GM12873 (cell line): ENCODE results near the gene TTYH2.

Source experiments
- TF ChIP-seq, protein P1 (sequence below): IDR thresholded peaks from 2 replicates; pipeline ENCODE4 v1.5.1; 2012; ENCODE audit warnings: low read depth, mild to moderate bottlenecking, moderate library complexity, low read length, control low read depth; ENCODE audit not compliant: insufficient read depth; ENCODE audit errors: missing control alignments

TTYH2 gene

DNA sequence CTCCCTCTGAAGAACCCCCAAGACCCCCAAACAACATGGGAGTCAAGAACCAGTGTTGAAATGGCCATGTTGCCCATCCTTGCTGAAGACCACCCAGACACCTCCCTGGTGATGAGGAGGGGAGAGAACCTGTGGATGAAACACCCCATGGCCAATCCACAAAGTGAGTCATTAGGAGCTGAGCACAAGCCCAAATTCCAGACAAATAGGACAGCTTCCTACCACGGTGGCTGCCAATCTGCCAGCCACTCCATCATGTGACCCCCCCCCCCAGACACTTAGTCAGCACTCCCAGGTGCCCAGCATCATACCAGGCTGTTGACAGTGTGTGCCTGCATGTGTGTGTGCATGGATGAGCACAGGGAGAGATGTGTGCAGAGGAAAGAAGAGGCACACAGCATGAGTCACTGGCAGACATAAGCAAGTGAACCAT is 36.3 kb upstream of the TTYH2 start:
- TF ChIP-seq, protein P1, sequence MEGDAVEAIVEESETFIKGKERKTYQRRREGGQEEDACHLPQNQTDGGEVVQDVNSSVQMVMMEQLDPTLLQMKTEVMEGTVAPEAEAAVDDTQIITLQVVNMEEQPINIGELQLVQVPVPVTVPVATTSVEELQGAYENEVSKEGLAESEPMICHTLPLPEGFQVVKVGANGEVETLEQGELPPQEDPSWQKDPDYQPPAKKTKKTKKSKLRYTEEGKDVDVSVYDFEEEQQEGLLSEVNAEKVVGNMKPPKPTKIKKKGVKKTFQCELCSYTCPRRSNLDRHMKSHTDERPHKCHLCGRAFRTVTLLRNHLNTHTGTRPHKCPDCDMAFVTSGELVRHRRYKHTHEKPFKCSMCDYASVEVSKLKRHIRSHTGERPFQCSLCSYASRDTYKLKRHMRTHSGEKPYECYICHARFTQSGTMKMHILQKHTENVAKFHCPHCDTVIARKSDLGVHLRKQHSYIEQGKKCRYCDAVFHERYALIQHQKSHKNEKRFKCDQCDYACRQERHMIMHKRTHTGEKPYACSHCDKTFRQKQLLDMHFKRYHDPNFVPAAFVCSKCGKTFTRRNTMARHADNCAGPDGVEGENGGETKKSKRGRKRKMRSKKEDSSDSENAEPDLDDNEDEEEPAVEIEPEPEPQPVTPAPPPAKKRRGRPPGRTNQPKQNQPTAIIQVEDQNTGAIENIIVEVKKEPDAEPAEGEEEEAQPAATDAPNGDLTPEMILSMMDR, result no peak

DNA sequence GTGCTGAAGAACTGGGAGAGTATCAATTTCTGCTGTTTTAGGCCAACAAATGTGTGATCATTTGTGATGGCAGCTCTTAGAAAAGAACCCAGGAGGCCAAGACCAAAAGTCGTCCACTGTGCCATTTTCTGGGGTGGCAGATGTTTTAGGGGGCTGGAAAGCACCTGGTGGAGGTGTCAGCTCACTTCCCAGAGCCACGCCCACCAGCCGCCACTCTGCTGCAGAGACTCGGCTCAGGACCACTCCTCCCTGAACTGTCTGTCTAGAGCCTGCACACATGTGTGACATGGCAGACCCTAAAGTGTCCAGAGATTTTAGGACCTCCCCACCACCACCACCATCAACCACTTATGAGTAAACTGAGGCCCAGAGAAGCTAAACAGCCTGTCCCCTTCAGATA is 33.8 kb upstream of the TTYH2 start:
- TF ChIP-seq, protein P1, result no peak

DNA sequence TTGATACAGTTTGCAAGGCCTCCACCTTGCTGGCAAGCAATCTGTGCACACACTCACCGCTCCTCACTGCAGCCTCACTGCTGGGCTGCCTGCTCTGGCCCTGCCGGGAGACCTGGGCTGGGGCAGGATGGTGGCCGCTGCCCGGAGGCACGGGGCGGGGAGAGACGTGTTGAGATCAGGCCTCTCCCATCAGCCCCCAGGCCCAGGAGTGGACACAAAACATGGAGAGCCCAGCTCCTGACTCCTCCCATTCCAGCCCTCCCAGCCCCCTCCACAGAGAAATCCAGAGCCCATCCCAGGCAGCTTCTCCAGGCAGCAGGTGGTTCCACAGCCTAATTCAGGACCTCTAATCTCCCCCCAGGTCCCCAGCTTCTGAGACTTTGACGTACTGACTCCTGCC is 33.0 kb upstream of the TTYH2 start:
- TF ChIP-seq, protein P1, result no peak

DNA sequence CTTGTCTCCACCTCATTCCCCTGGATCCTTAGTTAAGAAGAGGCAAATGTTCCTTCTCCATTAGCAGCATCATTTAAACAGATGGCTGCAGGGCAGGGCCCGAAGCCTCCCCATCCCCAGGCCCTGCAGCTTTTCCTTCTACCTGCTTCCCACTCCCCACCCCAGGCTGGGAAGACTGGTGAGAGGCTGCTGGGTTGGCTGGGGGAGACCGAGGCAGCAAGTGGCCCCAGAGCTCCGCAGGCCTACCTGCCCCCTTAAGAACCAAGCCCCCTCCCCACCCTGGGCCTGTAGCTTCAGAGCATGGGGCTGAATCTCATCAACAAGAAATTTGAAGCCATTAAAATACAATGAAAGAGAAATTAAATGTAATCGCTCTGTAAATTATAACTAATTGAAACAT is 32.0 kb upstream of the TTYH2 start:
- TF ChIP-seq, protein P1, result no peak

DNA sequence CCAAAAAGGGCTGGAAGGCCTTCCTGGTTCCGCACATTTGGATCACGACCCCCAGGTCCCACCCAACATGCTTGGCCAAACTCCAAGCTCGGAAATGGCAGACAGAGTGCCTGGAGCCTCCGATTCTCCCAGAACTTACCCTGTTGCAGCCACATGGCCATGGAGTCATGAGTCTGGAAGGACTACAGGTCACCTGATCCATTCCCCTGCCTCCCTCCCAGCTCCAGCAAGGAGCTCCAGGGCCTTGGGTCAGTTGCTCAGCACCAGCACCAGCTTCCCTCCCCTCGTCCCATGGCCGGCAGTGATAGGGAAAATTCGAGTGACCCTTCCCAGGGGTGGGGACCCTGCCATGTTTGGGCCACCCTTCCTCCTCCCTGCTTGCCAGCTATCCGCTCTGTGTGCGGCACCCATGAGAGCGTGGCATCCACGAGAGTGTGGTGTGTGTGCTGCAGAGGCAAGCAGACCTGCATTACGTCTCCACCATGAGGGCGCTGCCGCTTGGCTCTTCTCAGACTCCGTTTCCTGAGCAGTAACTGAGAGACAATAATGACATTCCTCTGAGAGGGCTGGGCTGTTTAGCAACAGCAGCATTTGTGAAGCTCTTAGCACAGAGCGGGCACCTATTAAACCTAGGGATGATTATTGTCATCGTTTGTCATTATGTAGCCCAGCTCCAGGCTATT is 31.2 kb upstream of the TTYH2 start:
- TF ChIP-seq, protein P1, result no peak

DNA sequence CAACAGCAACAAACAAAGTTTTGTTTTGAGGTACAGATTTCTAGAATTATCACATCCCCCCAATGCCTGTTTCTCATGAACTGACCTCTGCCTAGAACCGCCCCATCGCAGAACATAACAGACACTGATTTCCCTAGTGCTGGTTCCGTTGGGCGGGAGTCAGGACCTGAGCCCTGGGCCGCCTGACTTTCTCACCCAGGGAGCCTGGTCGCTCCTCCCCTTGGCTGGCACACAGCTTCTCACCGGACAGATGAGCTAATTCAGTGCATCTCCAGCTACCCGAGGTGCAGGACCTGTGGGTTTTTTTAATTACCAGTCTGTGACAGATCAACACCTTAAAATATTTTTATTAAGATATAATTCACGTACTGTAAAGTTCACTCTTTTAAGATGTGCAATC is 30.0 kb upstream of the TTYH2 start:
- TF ChIP-seq, protein P1, result no peak

DNA sequence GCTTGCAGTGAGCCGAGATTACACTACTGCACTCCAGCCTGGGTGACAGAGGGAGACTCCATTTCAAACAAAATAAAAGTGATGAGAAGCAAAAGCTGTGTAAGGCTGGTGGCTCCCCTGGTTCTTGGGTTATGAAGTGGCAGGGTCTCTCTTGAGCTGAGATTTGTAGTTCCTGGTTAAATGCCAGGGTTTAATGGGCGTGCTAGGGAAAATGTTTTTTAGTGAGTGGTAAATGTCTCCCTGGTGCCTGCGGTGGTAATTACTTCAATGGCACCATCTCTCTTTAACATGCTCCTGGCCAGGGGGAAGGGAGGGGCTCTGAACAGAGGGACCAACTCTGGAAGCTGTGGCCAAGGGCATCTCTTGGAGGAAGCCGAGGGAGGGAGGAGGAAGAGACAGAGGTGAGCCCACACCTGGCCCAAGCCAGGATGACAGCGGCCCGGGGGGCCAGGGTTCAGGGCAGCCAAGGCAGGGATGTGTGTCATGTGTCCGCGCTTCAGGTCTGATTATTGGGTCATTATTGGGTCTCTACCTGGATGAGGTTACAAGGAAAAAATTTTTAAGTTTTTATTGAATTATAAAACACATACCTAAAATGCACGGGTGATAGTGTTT is 27.7 kb upstream of the TTYH2 start:
- TF ChIP-seq, protein P1, result no peak
